NCI-H82 treated with DMSO at 0.1 percent for 48 hours (cell line): ENCODE data around the gene RTF1.

Experiments used
- DNase-seq: peaks from one replicate; lab custom pipeline; 2025; ENCODE audit not compliant: unreplicated experiment; lab: John Stamatoyannopoulos, UW

Gene RTF1

GRCh38 chr15:41502795-41503668 is 86.1 kb downstream of the RTF1 start:
- no peak for DNase-seq

- no peak for DNase-seq
These were observed 86.7 kb downstream of the RTF1 start for GRCh38 chr15:41503669-41504010.

- DNase-seq = no peak
These were observed 88.0 kb downstream of the RTF1 start for GRCh38 chr15:41504751-41505492.

GRCh38 chr15:41505776-41506175 is 88.9 kb downstream of the RTF1 start:
- no peak for DNase-seq

GRCh38 chr15:41506796-41507341 is 90.0 kb downstream of the RTF1 start:
- no peak for DNase-seq

GRCh38 chr15:41507820-41508290 is 91.0 kb downstream of the RTF1 start:
- DNase-seq = no peak

- no peak for DNase-seq
These were observed 93.8 kb downstream of the RTF1 start for GRCh38 chr15:41510728-41511127.

- DNase-seq = no peak
These were observed 94.5 kb downstream of the RTF1 start for GRCh38 chr15:41511331-41511898.

GRCh38 chr15:41511899-41512369 is 95.0 kb downstream of the RTF1 start:
- no peak for DNase-seq

GRCh38 chr15:41512512-41512939 is 95.6 kb downstream of the RTF1 start:
- DNase-seq = no peak

- no peak for DNase-seq
These were observed 96.1 kb downstream of the RTF1 start for GRCh38 chr15:41512940-41513505.

GRCh38 chr15:41513506-41514227 is 96.8 kb downstream of the RTF1 start, which contains the start of gene LTK:
TSS of gene LTK (minus strand) at chr15:41513827. CDS start at chr15:41513709, 118 bp downstream.
- DNase-seq = peak; percentile 49

GRCh38 chr15:41517895-41518449 is 101.1 kb downstream of the RTF1 start:
- DNase-seq = no peak

GRCh38 chr15:41520636-41521035 is 103.7 kb downstream of the RTF1 start:
- DNase-seq = no peak

GRCh38 chr15:41521614-41522013 is 104.7 kb downstream of the RTF1 start:
- no peak for DNase-seq

- DNase-seq = no peak
These were observed 106.2 kb downstream of the RTF1 start for GRCh38 chr15:41523097-41523496.

- DNase-seq = no peak
These were observed 113.6 kb downstream of the RTF1 start for GRCh38 chr15:41530363-41530956.
